ENCODE data around the gene PDE4C.

Gene PDE4C

DNA sequence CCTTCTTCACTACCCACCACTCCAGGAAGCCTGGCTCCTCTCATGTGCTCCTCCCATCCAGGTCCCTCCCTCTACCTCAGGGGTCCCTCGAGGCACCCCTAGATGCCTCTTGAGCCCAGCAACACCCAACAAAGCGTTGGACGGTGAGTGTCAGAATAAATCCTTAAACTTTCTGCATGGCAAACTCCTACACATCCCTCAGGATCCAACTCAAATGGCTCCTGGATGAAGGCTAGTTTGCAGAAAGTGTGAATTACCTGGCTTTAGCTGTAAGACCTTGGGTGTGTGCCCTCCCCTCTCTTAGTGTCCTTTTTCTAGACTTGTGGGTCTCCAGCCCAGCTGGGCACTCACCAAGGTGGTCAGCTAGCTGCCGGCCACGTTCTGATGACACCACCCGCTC, 27.9 kb downstream of the PDE4C start:
- DNase-seq = no peak

GRCh38 chr19:18197941-18198340, 28.3 kb downstream of the PDE4C start:
- H3K4me1 ChIP-seq = peaks cover 0 to 23% (median 19%) of the 10 kb centered on the region in 4 donors
- no peaks in the 10 kb centered on the region for H3K9me3 ChIP-seq
- DNase-seq = no peak
- no peak overlapping the region for H3K4me3 ChIP-seq
- peaks cover 0 to 50% (median 33%) of the 10 kb centered on the region in 3 donors for H3K36me3 ChIP-seq
- no peaks in the 10 kb centered on the region for H3K27me3 ChIP-seq
- TF ChIP-seq, protein P1, sequence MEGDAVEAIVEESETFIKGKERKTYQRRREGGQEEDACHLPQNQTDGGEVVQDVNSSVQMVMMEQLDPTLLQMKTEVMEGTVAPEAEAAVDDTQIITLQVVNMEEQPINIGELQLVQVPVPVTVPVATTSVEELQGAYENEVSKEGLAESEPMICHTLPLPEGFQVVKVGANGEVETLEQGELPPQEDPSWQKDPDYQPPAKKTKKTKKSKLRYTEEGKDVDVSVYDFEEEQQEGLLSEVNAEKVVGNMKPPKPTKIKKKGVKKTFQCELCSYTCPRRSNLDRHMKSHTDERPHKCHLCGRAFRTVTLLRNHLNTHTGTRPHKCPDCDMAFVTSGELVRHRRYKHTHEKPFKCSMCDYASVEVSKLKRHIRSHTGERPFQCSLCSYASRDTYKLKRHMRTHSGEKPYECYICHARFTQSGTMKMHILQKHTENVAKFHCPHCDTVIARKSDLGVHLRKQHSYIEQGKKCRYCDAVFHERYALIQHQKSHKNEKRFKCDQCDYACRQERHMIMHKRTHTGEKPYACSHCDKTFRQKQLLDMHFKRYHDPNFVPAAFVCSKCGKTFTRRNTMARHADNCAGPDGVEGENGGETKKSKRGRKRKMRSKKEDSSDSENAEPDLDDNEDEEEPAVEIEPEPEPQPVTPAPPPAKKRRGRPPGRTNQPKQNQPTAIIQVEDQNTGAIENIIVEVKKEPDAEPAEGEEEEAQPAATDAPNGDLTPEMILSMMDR (IDR thresholded peaks at IDR 0.05) = no peak
- intact Hi-C loops (cut with DNase I; ENCODE audit: low total_unique reads) = loop anchor here (5.0 kb wide), 1 partner anchor 1831 kb away; no protein-coding TSS in a partner anchor
- H3K27ac ChIP-seq = no peak overlapping the region

More for the DNA sequence above, 27.9 kb downstream of the PDE4C start:
- Histone ChIP-seq H3K27me3 (no peaks in the 10 kb centered on the region), H3K4me1 (peaks cover 0 to 26% (median 23%) of the 10 kb centered on the region in 4 donors), H3K4me3 (no peak overlapping the region), H3K27ac (no peak overlapping the region), H3K36me3 (peaks cover 0 to 50% (median 33%) of the 10 kb centered on the region in 3 donors), H3K9me3 (no peaks in the 10 kb centered on the region)
- TF ChIP-seq, protein P1 (IDR thresholded peaks at IDR 0.05) = no peak
- intact Hi-C loops (cut with DNase I; ENCODE audit: low total_unique reads) = loop anchor here (5.0 kb wide), 1 partner anchor 1831 kb away; no protein-coding TSS in a partner anchor

- no peak overlapping the region for H3K4me3 ChIP-seq
- H3K4me1 ChIP-seq = peaks cover 0 to 18% (median 16%) of the 10 kb centered on the region in 4 donors
- H3K27ac ChIP-seq = no peak overlapping the region
- no peaks in the 10 kb centered on the region for H3K27me3 ChIP-seq
- H3K36me3 ChIP-seq = peaks cover 0 to 50% (median 33%) of the 10 kb centered on the region in 3 donors
- TF ChIP-seq, protein P1 (IDR thresholded peaks at IDR 0.05) = no peak
- no peaks in the 10 kb centered on the region for H3K9me3 ChIP-seq
- intact Hi-C loops (cut with DNase I; ENCODE audit: low total_unique reads) = loop anchor here (5.0 kb wide), 1 partner anchor 1830 kb away; no protein-coding TSS in a partner anchor
- no peak for DNase-seq
Measured at GRCh38 chr19:18197306-18197705, 28.9 kb downstream of the PDE4C start.

DNA sequence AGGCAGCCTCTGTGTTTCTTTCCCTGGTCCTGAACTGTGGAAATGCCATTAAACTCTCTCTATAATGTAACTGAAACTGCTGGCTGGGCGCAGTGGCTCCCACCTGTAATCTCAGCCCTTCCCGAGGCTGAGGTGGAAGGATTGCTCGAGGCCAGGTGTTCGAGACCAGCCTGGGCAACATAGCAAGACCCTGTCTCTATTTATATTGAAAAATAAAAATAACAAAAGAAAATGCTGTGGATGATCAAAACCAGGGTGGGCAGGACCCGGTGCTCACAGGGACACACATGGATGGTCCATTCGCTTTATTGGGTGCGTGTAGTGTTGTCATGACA, 29.8 kb downstream of the PDE4C start:
- no peak for DNase-seq
- no peaks in the 10 kb centered on the region for H3K27me3 ChIP-seq
- TF ChIP-seq, protein P1 (IDR thresholded peaks at IDR 0.05) = no peak
- no peaks in the 10 kb centered on the region for H3K9me3 ChIP-seq
- intact Hi-C loops (cut with DNase I; ENCODE audit: low total_unique reads) = loop anchor here (5.0 kb wide), 1 partner anchor 1829 kb away; no protein-coding TSS in a partner anchor
- H3K4me1 ChIP-seq = peaks cover 0 to 22% (median 16%) of the 10 kb centered on the region in 4 donors
- no peak overlapping the region for H3K27ac ChIP-seq
- H3K4me3 ChIP-seq = no peak overlapping the region
- peaks cover 0 to 50% (median 33%) of the 10 kb centered on the region in 3 donors for H3K36me3 ChIP-seq

GRCh38 chr19:18194554-18195238, 31.5 kb downstream of the PDE4C start:
- H3K4me1 ChIP-seq = peaks cover 0 to 22% (median 16%) of the 10 kb centered on the region in 4 donors
- TF ChIP-seq, protein P1 (IDR thresholded peaks at IDR 0.05) = no peak
- H3K9me3 ChIP-seq = no peaks in the 10 kb centered on the region
- intact Hi-C loops (cut with DNase I; ENCODE audit: low total_unique reads) = loop anchor here (5.0 kb wide), 1 partner anchor 1827 kb away; no protein-coding TSS in a partner anchor
- no peaks in the 10 kb centered on the region for H3K27me3 ChIP-seq
- no peak for DNase-seq
- H3K27ac ChIP-seq = peak overlapping the region in 1 of 2 donors; percentile 6
- peaks cover 0 to 42% (median 33%) of the 10 kb centered on the region in 3 donors for H3K36me3 ChIP-seq
- peak overlapping the region in 1 of 2 donors; percentile 86 for H3K4me3 ChIP-seq

Measured in tibial artery (tissue), 4 donors.